ENCODE results near the gene PAX7.
"Not testable (repeated sequence)": the region's sequence is repeated elsewhere in the genome, so short reads cannot be mapped to it uniquely, and the experiment has no call there.

PAX7 gene

GRCh38 chr1:18693256-18694098 is 62.8 kb downstream of the PAX7 start:
- DNase-seq, result no peak
- H3K27ac ChIP-seq (ENCODE audit: insufficient read depth in 1 of 2, low read depth in 1 of 2, low read length in 2 of 2, poor library complexity in 1 of 2, severe bottlenecking in 2 of 2), result no peak overlapping the region
- peaks cover 0 to 82% (median 19%) of the 10 kb centered on the region in 5 experiments for H3K27me3 ChIP-seq (replicated peaks in 2 of 5; ENCODE audit: control insufficient read depth in 4 of 5, insufficient read depth in 5 of 5, low read length in 4 of 5)
- POLR2A ChIA-PET, result no interaction called here
- no peak overlapping the region for H3K4me3 ChIP-seq (ENCODE audit: control insufficient read depth in 1 of 7, extremely low read depth in 1 of 7, insufficient read depth in 4 of 7, low read depth in 2 of 7, low read length in 6 of 7)
- H3K36me3 ChIP-seq (ENCODE audit: control insufficient read depth in 4 of 4, insufficient read depth in 4 of 4, low read length in 3 of 4), result no peaks in the 10 kb centered on the region
- H3K9me3 ChIP-seq (ENCODE audit: control extremely low read depth in 1 of 5, control insufficient read depth in 4 of 5, insufficient read depth in 2 of 5, low read depth in 1 of 5, low read length in 4 of 5), result no peaks in the 10 kb centered on the region
- WGBS (ENCODE audit: insufficient coverage), result 28% methylated on average over 21 of the region's 25 CpGs
- H3K4me1 ChIP-seq (ENCODE audit: control extremely low read depth in 1 of 4, control insufficient read depth in 4 of 4, insufficient read depth in 4 of 4, low read length in 3 of 4), result no peaks in the 10 kb centered on the region
- CTCF ChIA-PET, result no interaction called here

GRCh38 chr1:18694289-18694688 is 63.6 kb downstream of the PAX7 start:
- H3K4me3 ChIP-seq (ENCODE audit: control insufficient read depth in 1 of 7, extremely low read depth in 1 of 7, insufficient read depth in 4 of 7, low read depth in 2 of 7, low read length in 6 of 7); H3K36me3 ChIP-seq (ENCODE audit: control insufficient read depth in 4 of 4, insufficient read depth in 4 of 4, low read length in 3 of 4); CTCF ChIA-PET; H3K9me3 ChIP-seq (ENCODE audit: control extremely low read depth in 1 of 5, control insufficient read depth in 4 of 5, insufficient read depth in 2 of 5, low read depth in 1 of 5, low read length in 4 of 5); H3K27ac ChIP-seq (ENCODE audit: insufficient read depth in 1 of 2, low read depth in 1 of 2, low read length in 2 of 2, poor library complexity in 1 of 2, severe bottlenecking in 2 of 2); H3K4me1 ChIP-seq (ENCODE audit: control extremely low read depth in 1 of 4, control insufficient read depth in 4 of 4, insufficient read depth in 4 of 4, low read length in 3 of 4); DNase-seq; POLR2A ChIA-PET: not testable (repeated sequence)
- WGBS (ENCODE audit: insufficient coverage), result 86% methylated on average over 5 of the region's 7 CpGs
- H3K27me3 ChIP-seq (replicated peaks in 2 of 5; ENCODE audit: control insufficient read depth in 4 of 5, insufficient read depth in 5 of 5, low read length in 4 of 5), result peaks cover 0 to 85% (median 20%) of the 10 kb centered on the region in 5 experiments

GRCh38 chr1:18697541-18697940 is 66.9 kb downstream of the PAX7 start:
- Histone ChIP-seq H3K4me3 (ENCODE audit: control insufficient read depth in 1 of 7, extremely low read depth in 1 of 7, insufficient read depth in 4 of 7, low read depth in 2 of 7, low read length in 6 of 7) (no peak overlapping the region), H3K27me3 (replicated peaks in 2 of 5; ENCODE audit: control insufficient read depth in 4 of 5, insufficient read depth in 5 of 5, low read length in 4 of 5) (peaks cover 0 to 84% (median 25%) of the 10 kb centered on the region in 5 experiments), H3K36me3 (ENCODE audit: control insufficient read depth in 4 of 4, insufficient read depth in 4 of 4, low read length in 3 of 4) (no peaks in the 10 kb centered on the region), H3K4me1 (ENCODE audit: control extremely low read depth in 1 of 4, control insufficient read depth in 4 of 4, insufficient read depth in 4 of 4, low read length in 3 of 4) (no peaks in the 10 kb centered on the region), H3K27ac (ENCODE audit: insufficient read depth in 1 of 2, low read depth in 1 of 2, low read length in 2 of 2, poor library complexity in 1 of 2, severe bottlenecking in 2 of 2) (no peak overlapping the region), H3K9me3 (ENCODE audit: control extremely low read depth in 1 of 5, control insufficient read depth in 4 of 5, insufficient read depth in 2 of 5, low read depth in 1 of 5, low read length in 4 of 5) (no peaks in the 10 kb centered on the region)
- 83% methylated on average over 1 of the region's 1 CpG for WGBS (ENCODE audit: insufficient coverage)
- POLR2A ChIA-PET, result no interaction called here
- CTCF ChIA-PET, result no interaction called here
- no peak for DNase-seq

- 91% methylated on average over 12 of the region's 12 CpGs for WGBS (ENCODE audit: insufficient coverage)
- H3K9me3 ChIP-seq (ENCODE audit: control extremely low read depth in 1 of 5, control insufficient read depth in 4 of 5, insufficient read depth in 2 of 5, low read depth in 1 of 5, low read length in 4 of 5), result no peaks in the 10 kb centered on the region
- H3K4me3 ChIP-seq (ENCODE audit: control insufficient read depth in 1 of 7, extremely low read depth in 1 of 7, insufficient read depth in 4 of 7, low read depth in 2 of 7, low read length in 6 of 7), result no peak overlapping the region
- H3K4me1 ChIP-seq (ENCODE audit: control extremely low read depth in 1 of 4, control insufficient read depth in 4 of 4, insufficient read depth in 4 of 4, low read length in 3 of 4), result no peaks in the 10 kb centered on the region
- no peaks in the 10 kb centered on the region for H3K36me3 ChIP-seq (ENCODE audit: control insufficient read depth in 4 of 4, insufficient read depth in 4 of 4, low read length in 3 of 4)
- H3K27me3 ChIP-seq (replicated peaks in 2 of 5; ENCODE audit: control insufficient read depth in 4 of 5, insufficient read depth in 5 of 5, low read length in 4 of 5), result peaks cover 0 to 84% (median 21%) of the 10 kb centered on the region in 5 experiments
- ChIA-PET CTCF (no interaction called here), POLR2A (no interaction called here)
- H3K27ac ChIP-seq (ENCODE audit: insufficient read depth in 1 of 2, low read depth in 1 of 2, low read length in 2 of 2, poor library complexity in 1 of 2, severe bottlenecking in 2 of 2), result no peak overlapping the region
- DNase-seq, result no peak
Observed at GRCh38 chr1:18700530-18700929, 69.9 kb downstream of the PAX7 start.

- H3K9me3 ChIP-seq (ENCODE audit: control extremely low read depth in 1 of 5, control insufficient read depth in 4 of 5, insufficient read depth in 2 of 5, low read depth in 1 of 5, low read length in 4 of 5), result no peaks in the 10 kb centered on the region
- 92% methylated on average over 6 of the region's 7 CpGs for WGBS (ENCODE audit: insufficient coverage)
- no peaks in the 10 kb centered on the region for H3K4me1 ChIP-seq (ENCODE audit: control extremely low read depth in 1 of 4, control insufficient read depth in 4 of 4, insufficient read depth in 4 of 4, low read length in 3 of 4)
- ChIA-PET CTCF (no interaction called here), POLR2A (no interaction called here)
- H3K27me3 ChIP-seq (replicated peaks in 2 of 5; ENCODE audit: control insufficient read depth in 4 of 5, insufficient read depth in 5 of 5, low read length in 4 of 5), result peaks cover 0 to 86% (median 20%) of the 10 kb centered on the region in 5 experiments
- no peak for DNase-seq
- H3K36me3 ChIP-seq (ENCODE audit: control insufficient read depth in 4 of 4, insufficient read depth in 4 of 4, low read length in 3 of 4), result no peaks in the 10 kb centered on the region
- no peak overlapping the region for H3K27ac ChIP-seq (ENCODE audit: insufficient read depth in 1 of 2, low read depth in 1 of 2, low read length in 2 of 2, poor library complexity in 1 of 2, severe bottlenecking in 2 of 2)
- no peak overlapping the region for H3K4me3 ChIP-seq (ENCODE audit: control insufficient read depth in 1 of 7, extremely low read depth in 1 of 7, insufficient read depth in 4 of 7, low read depth in 2 of 7, low read length in 6 of 7)
Observed at GRCh38 chr1:18701183-18701582, 70.5 kb downstream of the PAX7 start.

GRCh38 chr1:18703041-18703621 is 72.5 kb downstream of the PAX7 start:
- Histone ChIP-seq H3K27ac (ENCODE audit: insufficient read depth in 1 of 2, low read depth in 1 of 2, low read length in 2 of 2, poor library complexity in 1 of 2, severe bottlenecking in 2 of 2) (no peak overlapping the region), H3K4me3 (ENCODE audit: control insufficient read depth in 1 of 7, extremely low read depth in 1 of 7, insufficient read depth in 4 of 7, low read depth in 2 of 7, low read length in 6 of 7) (no peak overlapping the region), H3K27me3 (replicated peaks in 2 of 5; ENCODE audit: control insufficient read depth in 4 of 5, insufficient read depth in 5 of 5, low read length in 4 of 5) (peaks cover 0 to 87% (median 18%) of the 10 kb centered on the region in 5 experiments), H3K4me1 (ENCODE audit: control extremely low read depth in 1 of 4, control insufficient read depth in 4 of 4, insufficient read depth in 4 of 4, low read length in 3 of 4) (no peaks in the 10 kb centered on the region), H3K36me3 (ENCODE audit: control insufficient read depth in 4 of 4, insufficient read depth in 4 of 4, low read length in 3 of 4) (no peaks in the 10 kb centered on the region), H3K9me3 (ENCODE audit: control extremely low read depth in 1 of 5, control insufficient read depth in 4 of 5, insufficient read depth in 2 of 5, low read depth in 1 of 5, low read length in 4 of 5) (no peaks in the 10 kb centered on the region)
- no peak for DNase-seq
- ChIA-PET CTCF (no interaction called here), POLR2A (no interaction called here)
- 40% methylated on average over 21 of the region's 21 CpGs for WGBS (ENCODE audit: insufficient coverage)

GRCh38 chr1:18705811-18706210 is 75.2 kb downstream of the PAX7 start:
- WGBS (ENCODE audit: insufficient coverage), result 28% methylated on average over 11 of the region's 12 CpGs
- no peak for DNase-seq
- Histone ChIP-seq H3K27me3 (replicated peaks in 2 of 5; ENCODE audit: control insufficient read depth in 4 of 5, insufficient read depth in 5 of 5, low read length in 4 of 5) (peaks cover 0 to 92% (median 21%) of the 10 kb centered on the region in 5 experiments), H3K27ac (ENCODE audit: insufficient read depth in 1 of 2, low read depth in 1 of 2, low read length in 2 of 2, poor library complexity in 1 of 2, severe bottlenecking in 2 of 2) (no peak overlapping the region), H3K9me3 (ENCODE audit: control extremely low read depth in 1 of 5, control insufficient read depth in 4 of 5, insufficient read depth in 2 of 5, low read depth in 1 of 5, low read length in 4 of 5) (no peaks in the 10 kb centered on the region), H3K4me1 (ENCODE audit: control extremely low read depth in 1 of 4, control insufficient read depth in 4 of 4, insufficient read depth in 4 of 4, low read length in 3 of 4) (no peaks in the 10 kb centered on the region), H3K4me3 (ENCODE audit: control insufficient read depth in 1 of 7, extremely low read depth in 1 of 7, insufficient read depth in 4 of 7, low read depth in 2 of 7, low read length in 6 of 7) (no peak overlapping the region), H3K36me3 (ENCODE audit: control insufficient read depth in 4 of 4, insufficient read depth in 4 of 4, low read length in 3 of 4) (no peaks in the 10 kb centered on the region)
- CTCF ChIA-PET, result interaction anchor here (1.3 kb wide), 1 partner anchor 142 kb away, joined by 3 read pairs; no protein-coding TSS in a partner anchor
- POLR2A ChIA-PET, result no interaction called here

All from common myeloid progenitor, CD34-positive (primary cell).